Daoy (cell line): Measurements from ENCODE around the gene IL17B. TPM values are rescaled to one million over a fixed set of nuclear protein-coding genes. Genes with fewer than 3 reads are reported as not detected.

Source experiments
- DNase-seq: peaks from one replicate; pipeline ENCODE4 v3.0.0-alpha.2; 2015; ENCODE audit warnings: low read depth
- total RNA-seq: library from RNA; depleted of rRNA; stranded (reverse); fragments of >200 nt; shearing (Covaris generic); gene quantifications from 2 replicates; pipeline ENCODE4 v1.2.3, GENCODE V29; 2014

Gene IL17B
- total RNA-seq, 1 experiment from 2014 or later, result not detected

DNA sequence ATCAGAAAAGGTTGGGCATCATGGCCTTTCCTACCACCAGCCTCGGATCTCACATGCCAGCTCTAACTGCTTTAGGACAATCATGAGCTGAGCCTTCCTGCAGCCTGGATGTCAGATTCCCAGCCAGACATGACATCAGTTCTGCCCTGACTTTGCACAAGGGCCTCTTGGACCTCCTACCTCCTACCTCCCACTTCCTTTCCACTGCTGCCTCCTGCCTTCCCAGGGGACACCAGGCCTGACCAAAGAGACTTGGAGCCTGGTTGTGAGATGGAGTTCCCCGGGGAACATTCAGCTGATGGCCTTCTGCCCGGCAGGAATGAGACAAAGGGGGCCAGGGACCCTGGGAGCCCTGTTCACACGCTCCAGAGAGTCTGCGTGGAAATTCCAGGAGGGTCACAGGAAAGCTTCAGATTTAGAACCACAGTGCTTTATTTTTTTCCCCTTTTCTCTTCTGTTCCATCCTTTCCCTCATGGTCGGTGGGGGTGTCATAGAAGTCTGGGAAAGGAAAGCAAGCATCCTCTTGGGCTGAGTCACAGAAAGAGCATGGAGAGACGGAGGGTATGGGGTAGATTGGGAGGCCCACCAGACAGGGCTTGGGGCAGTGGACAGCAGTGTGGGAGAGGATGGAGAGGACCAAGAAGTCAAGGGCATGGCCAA, 35.4 kb upstream of the IL17B start:
- DNase-seq, result peak; percentile 39

DNA sequence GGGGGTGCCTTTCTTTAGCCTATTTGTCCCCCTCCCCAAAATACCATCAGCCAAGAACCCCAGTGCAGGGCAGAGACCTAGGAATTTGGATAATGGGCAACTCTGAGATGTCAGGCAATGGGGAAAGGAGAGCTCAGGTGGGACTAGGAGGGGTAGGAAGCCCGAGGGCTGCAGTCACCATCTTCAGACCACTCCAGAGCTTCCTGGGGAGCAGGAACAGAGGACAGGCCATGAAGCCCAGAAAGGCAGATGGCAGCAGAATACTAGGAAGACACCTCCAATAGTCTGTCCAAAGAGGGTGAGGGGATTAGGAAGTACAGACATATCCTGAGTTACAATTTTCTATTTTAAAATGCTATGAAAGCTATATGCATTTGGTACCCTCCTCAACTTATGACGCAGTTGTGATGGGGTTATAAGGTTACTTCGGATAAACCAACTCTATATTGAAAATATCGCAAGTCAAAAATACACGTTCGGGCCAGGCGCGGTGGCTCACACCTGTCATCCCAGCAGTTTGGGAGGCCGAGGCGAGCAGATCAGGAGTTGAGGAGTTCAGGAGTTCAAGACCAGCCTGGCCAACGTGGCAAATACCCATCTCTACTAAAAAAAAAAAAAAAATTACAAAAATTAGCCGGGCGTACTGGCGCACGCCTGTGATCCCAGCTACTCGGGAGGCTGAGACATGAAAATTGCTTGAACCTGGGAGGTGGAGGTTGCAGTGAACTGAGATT, 34.6 kb upstream of the IL17B start:
- no peak for DNase-seq

DNA sequence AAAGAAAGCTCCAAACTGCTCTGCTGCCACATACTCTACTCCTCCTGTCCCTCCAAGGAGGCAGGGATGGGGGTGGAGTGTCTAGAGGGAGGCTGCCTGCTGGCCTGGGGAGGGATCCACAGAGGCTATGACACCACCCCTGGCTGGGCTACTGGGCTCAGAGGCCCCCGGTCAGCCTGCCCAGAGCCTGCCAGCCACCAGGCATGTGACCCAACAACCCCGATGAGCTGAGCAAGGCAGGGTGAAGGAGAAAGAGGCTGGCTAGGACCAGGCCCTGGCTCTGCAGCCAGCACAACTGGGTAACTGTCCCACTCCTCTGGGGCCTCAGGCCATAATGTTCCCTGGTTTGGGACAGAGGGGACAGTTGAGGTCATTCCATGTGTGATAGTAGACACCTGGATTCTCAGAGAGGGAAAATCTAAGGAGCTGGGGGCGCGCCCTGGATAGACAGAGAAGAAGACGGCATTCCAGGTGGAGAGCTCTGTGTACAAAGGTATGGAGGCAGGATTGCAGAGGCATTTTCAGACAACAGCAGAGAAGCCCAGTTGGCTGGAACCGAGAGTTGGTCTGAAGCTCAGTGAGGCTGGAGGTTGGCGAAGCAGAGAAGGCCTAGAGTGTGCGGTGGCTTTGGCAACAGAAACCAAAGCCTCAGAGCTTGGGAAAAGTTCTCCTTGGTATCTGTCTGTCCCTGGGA, 33.8 kb upstream of the IL17B start:
- no peak for DNase-seq

DNA sequence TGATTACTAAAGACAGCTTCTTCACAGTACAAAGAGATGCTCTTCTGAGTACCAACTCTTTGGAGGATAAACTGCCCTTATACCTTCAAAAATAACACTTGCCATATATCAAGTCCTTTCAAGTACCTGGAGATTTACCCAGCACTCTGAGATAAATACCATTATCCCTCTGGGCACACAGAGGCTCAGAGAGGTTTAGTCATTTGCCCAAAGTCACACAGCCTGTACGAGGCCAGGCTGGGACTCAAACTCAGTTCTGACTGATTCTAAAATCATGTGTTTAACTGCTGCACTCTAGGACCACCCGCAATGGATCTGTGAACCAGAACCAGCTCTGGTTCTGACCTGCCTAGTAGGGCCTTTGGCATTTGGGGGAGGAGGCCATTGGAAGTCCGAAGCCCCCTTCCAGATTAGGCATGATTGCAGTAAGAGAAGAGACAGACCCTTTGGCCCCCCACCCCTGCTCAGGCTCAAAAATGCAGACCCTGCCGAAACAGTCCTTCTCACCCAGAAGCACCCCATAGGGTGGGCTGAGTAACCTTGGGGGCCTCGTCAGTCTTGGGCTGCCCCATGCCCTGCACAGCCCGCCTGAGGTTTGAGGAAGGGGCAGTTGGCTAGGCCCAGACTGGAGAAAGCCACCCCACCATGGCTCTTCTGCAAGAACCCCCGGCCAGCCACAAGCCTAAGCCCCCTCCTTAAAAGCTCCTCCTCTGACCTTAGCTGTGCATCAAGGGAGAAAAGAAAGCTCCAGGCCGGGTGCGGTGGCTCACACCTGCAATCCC, 32.8 kb upstream of the IL17B start:
- DNase-seq, result no peak

DNA sequence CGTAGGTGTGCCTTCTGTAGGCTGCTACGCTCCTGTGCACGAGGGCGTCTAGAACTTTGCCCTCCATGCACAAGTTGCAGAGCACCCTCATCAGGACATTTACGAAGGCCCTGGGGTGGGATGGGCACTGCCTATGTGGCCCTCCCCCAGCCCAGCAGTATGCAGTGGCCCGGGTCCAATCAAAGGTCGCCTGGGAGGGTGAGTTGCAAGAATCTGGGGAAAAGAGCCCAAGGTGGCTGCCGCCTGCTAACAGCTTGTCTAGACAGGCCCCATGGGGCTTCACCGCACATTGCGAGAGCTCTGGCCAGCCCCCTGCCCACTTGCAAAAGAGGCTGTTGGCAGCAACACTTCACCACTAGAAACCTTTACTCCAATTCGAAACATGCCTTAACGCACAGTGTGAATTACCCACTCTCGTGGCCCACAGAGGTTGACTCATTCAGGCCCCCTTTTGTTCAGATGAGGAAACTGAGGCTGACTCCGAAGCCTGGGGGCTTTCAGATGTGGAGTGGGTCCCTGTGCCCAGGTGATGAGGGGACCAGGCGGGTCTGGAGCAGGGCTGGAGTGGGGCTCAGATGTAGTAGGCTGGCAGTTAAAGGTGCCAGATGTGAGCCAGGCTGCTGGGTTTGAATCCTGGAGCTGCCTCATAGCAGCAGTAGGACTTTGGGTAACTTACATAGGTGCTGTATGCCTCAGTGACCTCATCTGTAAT, 31.8 kb upstream of the IL17B start:
- no peak for DNase-seq

DNA sequence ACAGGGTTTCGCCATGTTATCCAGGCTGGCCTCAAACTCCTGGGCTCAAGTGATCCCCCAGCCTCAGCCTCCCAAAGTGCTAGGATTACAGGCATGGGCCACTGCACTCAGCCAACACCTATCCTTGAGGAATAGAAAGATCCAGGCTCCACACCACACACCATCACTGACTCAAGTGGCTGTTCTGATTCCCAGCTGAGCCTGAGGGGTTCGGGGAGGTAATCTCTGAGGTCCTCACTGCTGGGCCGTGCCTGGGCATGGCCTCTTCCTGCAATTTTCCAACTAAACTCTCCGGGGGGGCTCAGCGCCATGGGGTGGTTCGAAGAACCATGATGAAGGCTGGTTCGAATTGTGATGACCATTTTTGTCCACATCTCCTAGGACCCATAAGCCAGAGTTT, 31.0 kb upstream of the IL17B start:
- DNase-seq, result no peak

DNA sequence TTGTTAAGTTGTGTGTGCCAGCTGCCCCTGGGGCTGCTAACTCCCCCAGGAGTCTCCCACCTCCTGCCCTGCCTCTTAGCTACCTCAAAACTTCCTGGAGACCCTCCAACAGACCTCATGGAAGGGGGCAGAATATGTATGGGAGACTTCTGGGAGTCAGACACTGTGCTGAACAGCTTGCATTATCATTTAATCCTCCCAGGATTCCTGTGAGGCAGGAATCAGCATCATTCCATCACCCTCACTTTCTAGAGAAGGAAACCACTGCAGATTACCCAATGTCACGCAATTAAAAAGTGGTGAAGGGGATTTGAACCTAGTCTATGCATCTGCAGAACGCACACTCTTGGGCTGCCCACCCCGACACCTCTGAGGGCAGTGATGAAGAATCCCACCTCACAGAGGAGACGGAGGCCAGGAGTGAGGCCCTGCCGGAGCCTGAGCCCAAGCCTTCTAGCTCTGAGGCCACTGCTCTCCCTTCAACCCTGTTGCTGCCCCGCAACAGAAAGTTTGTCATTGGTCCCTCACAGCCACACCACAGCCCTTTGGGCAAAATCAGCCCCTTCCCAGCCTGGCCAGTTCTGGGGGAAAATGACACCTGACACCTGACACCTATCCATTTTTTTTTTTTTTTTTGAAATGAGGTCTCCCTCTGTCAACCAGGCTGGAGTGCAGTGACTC, 30.3 kb upstream of the IL17B start:
- DNase-seq, result no peak

DNA sequence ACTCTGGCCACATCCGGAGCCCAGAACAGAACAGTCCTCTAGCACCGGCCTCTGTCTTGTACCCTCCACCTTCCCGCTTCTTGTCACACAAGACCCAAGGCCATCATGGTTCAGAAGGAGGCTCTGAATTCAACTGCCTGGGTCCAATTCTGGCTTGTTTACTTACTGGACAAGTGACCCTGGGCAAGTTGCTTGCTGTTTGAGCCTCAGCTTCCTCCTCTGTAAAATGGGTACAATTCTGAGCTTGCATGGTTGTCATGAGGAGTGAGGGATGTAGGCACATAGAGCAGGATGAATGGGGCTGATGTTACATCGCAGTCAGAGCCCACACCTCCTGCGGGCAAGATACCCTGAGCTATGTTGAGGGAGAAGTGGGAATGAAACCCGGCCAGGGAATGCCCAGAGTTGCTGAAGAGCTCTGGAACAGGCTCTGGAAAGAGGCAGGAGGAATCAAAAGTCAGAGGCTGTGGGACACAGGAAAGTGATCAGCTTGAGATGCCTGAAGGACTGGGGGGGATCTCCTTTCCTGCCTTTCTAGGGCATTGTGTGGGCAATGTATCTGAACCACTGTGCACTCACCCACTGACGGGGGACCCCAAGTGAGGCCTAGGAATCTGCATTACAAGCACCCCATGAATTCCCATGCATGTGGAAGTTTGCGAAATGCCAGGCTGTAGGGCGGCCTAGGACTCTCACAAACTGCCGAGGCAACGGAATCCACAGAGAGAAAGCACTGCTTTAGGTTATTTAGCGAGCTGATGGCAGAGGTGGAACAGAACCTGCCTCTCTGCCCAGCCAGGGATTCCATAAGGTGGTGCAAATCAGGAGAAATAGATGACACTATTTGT, 29.4 kb upstream of the IL17B start:
- DNase-seq, result no peak

DNA sequence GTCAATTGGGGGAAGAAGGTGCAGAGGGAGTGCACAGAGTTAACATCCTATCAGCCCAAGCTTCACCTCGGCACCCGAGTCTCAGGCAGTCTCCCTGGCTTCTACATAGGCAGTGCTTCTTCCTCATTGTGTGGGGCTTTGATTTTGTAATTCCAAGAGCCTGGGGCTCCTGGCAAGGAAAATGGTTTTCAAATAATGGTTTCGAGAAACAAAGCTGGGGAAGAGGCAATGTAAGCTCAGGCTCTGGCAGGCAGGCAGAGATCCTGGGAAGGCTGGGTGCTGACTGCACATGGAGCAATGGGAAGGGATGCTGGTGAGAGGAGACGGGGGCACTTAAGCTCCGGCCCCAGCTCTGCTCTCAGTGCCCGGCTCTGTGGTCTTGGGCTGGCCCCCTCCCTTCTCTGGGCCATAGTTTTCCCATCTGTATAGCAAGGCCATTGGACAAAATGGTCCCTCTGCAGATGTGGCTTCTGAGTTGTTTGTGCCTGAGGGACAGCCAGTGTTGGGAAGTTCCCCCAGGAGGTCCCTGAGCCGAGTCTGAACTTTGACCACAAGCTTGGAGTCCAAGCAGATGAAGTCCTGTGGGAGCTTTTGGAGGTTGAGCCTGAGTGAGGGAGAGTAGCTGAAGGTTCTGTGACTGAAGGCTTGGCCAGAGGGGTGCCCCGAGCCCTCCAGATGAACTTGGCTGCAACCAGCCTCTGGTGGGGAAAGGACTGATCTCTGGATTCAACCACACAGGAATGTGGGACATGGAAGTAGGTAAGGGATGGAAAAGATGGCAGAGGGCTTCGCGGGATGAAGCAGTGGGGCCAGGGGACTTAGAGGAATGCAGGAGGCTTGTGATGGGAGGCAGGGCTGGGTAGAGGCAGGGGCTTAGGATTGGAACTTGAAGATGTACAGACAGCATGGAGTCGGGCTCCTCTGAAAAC, 28.5 kb upstream of the IL17B start:
- peak; percentile 30 for DNase-seq

DNA sequence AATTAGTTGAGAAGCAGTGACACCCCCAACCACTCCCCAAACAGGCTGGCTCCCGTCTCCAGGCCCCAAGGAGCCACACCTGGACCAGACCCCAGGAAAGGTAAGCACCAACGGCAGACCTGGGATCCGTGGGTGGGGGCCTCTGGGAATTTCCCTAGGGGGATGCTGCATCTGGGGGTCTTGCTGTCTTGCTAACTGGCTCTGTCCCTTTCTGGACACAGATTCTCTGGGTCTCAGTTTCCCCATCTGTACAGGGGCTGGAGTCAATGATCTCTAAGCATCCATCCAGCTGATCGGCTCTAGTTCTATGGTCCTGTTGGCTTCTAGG, 27.9 kb upstream of the IL17B start:
- no peak for DNase-seq

DNA sequence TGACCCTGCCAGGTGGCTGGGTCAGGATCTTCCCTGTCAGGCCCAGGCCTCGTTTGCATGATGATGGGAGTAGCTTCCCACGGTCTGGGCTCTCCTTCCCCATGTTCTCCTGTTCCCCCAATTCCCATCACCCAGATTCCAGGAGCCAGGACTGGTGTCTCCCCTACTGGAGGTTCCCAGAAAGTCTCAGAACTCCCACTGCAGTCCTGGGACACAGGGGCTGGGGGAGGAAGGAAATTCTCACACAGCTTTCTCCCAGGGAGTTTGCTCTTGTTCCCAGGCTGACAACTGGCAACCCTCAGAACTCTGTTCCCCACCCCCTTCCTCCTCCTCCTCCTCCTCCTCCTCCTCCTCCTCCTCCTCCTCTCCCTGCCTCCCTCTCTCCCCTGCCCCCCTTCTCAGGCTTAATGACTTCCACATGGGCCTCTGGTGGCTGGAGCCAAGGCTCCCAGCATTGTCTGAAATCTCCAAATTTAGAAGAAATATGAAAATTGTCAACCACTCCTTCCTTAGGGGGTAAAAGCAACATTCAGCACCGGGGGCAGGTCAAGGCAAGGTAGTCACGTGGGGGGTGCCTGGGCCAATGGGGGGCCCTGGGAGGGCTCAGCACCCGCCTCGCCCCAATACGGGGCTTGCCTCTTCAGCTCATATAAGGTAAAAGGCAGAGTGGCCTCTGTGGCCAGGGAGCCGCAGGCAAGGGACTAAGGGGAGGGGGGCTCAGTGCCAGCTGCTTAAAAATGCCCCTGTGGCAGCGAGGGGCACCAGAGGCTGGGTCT, 27.3 kb upstream of the IL17B start:
- DNase-seq, result peak; percentile 91

DNA sequence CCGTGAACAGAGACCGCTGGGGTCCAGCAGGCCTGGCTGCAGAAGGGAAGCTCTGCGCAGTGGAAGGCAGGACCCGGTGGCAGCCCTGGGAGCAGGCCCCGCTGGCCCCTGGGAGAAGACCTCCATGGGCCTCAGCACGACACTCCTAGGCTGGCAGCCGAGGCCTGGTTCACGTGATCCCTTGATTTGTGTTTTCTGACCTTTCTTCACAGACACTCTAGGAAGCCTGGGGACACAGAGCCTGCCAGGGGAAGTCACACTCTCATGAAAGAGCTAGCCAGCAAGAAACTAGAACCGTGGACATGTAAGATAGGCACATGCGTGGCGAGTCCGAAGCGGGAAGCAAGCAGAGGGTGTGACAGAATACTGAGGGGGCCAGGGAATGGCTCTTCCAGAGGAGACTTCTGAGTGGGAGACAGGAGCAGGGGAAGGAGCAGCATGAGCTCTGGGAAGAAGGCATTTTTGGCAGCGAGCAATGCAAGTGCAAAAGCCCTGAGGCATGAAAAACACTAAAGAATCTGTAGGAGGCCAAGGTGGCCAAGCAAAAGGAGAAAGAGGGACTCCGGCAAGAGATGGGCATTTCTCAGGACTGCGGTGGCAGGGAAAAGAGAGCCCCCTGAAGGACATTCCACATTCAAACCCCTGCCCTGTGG, 26.6 kb upstream of the IL17B start:
- peak; percentile 33 for DNase-seq

DNA sequence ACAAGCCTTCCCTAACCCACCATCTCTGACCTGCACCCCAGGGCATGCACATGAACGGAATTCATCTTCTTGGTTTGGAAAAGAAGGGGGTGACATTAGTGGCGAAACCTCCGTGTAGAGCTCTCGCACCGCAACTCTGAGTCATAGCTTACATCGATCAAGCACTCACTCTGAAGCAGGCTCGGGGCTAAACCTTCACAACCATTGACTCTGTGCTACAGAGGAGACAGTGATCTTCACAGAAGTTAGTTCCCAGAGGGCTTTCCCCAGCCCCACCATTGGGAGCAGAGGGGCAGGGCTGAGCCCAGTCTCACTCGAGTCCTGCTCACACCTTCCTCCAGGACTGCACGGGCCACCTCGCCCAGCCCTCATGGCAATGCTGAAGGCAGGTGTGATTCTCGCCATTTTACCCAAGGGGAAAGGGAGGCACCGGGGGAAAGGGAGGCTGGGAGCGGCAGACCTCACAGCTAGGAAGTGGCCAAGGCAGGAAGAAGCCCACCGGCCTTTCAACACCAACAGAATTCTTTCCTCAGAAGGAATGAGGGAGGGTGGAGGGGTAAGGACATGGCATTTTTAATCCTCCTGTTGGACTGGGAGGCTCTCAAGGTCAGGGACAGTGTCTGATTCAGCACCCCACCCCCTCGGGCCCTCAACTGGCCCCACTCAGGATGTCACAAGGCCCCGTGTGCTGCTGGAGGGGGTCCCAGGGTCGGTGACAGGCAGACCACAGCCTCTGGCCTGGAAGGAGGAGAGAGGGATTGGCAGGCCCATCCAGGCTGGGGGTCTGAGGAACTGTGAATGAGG, 25.9 kb upstream of the IL17B start:
- DNase-seq, result peak; percentile 93

DNA sequence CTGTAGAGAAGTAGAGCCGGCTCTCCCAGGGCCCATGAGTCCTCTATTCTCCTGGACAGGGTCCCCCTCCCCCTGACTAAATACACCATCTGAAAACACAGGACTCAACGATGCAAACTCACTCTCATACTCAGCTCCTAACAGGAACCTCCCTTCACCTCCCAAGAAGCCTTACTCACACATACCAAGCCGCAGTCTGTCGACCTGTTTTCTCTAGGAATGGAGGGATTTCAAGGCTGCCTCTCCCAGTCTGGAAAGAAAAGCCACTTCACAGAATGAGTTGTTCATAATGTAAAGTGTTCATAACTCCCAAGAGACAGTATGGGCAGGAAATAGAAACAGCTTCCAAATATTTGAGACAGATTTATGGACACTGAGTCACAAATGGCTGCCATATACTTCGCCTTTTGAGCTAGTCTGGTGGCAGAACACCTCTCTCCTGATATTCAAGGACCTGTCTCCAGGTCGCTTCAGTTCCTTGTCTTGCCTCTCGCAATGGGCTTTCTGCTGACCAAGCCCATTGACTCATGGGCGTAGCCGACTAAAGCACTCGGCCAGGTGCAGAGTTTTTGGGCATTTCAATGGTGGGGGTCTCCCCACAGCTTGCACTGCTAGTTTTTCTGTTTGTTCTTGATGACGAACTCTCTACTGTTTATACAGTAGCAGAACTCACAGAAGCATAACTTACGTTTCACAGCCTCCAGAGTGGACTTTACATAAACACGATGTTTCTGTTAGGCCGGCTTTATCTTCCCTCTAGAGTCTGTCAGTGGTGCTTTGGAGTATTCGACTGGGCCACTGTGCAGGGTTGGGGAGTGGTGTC, 25.0 kb upstream of the IL17B start:
- DNase-seq, result peak; percentile 94

DNA sequence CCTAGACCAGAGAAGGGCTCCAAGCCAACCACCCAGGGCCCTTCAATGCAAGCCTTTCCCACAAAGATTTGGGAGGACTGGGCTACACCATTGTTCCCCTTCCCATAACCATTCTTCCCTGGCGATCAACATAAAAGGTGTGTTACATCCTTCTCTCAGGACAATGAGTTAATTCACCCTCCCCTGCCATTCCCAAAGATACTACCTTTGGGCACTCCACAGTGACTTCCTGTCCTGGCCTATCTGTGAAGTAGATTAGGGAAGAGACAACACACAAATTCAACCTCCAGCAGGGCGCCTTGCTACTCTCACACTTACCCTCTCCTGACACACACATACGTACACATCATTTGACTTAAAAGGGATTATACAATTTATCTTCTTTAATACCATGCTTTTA, 23.2 kb upstream of the IL17B start:
- DNase-seq, result no peak

DNA sequence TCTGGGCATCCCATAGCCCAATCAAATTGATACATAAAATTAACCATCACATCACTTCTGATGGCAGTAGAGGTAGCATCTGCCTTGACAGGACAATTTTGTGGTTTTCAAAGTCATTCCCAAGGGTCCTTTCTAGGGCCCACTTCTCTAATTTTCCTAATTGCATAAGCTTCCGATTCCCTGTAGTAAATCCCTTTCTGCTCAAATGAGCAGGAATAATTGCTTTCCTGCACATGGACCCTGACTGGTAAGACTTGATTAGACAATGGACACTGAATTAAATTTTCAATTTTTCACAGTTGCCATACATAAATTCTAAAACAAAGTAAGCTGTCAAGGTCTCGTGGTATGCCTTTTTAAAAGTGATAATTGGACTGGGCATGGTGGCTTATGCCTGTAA, 22.0 kb upstream of the IL17B start:
- DNase-seq, result no peak
